ENCODE measurements around the gene ZFP42.
"Not testable (repeated sequence)": the region's sequence is repeated elsewhere in the genome, so short reads cannot be mapped to it uniquely, and the experiment has no call there.

The ZFP42 gene

GRCh38 chr4:187995322-187996207, at the start of gene ZFP42:
Gene ZFP42 (plus strand): TSS chr4:187995771. CDS start chr4:188002808, 7,037 bp downstream.
- no peak for DNase-seq (ENCODE audit: low spot score)

- no peak for DNase-seq (ENCODE audit: low spot score)
Measured at GRCh38 chr4:187961171-187961570, 34.4 kb upstream of the ZFP42 start.

- no peak for DNase-seq (ENCODE audit: low spot score)
Measured at GRCh38 chr4:187961961-187962360, 33.6 kb upstream of the ZFP42 start.

GRCh38 chr4:187962926-187963325, 32.6 kb upstream of the ZFP42 start:
- DNase-seq (ENCODE audit: low spot score), result no peak

GRCh38 chr4:187965726-187966125, 29.8 kb upstream of the ZFP42 start:
- no peak for DNase-seq (ENCODE audit: low spot score)

- DNase-seq (ENCODE audit: low spot score), result no peak
Measured at GRCh38 chr4:187972135-187972534, 23.4 kb upstream of the ZFP42 start.

GRCh38 chr4:187983746-187984145, 11.8 kb upstream of the ZFP42 start:
- no peak for DNase-seq (ENCODE audit: low spot score)

GRCh38 chr4:187992971-187993370, 2.6 kb upstream of the ZFP42 start:
- no peak for DNase-seq (ENCODE audit: low spot score)

- no peak for DNase-seq (ENCODE audit: low spot score)
Measured at GRCh38 chr4:187993827-187994226, 1.7 kb upstream of the ZFP42 start.

GRCh38 chr4:187996502-187997177, 1.1 kb downstream of the ZFP42 start:
- no peak for DNase-seq (ENCODE audit: low spot score)

- DNase-seq (ENCODE audit: low spot score), result not testable (repeated sequence)
Measured at GRCh38 chr4:187997991-187998390, 2.4 kb downstream of the ZFP42 start.

GRCh38 chr4:187999406-187999932, 3.9 kb downstream of the ZFP42 start:
- DNase-seq (ENCODE audit: low spot score), result no peak

GRCh38 chr4:188002323-188002722, 6.8 kb downstream of the ZFP42 start:
- no peak for DNase-seq (ENCODE audit: low spot score)

- DNase-seq (ENCODE audit: low spot score), result no peak
Measured at GRCh38 chr4:188002751-188003150, 7.2 kb downstream of the ZFP42 start.

GRCh38 chr4:188005561-188005960, 10.0 kb downstream of the ZFP42 start:
- no peak for DNase-seq (ENCODE audit: low spot score)

GRCh38 chr4:188006285-188006848, 10.8 kb downstream of the ZFP42 start:
- DNase-seq (ENCODE audit: low spot score), result no peak

GRCh38 chr4:188008377-188008776, 12.8 kb downstream of the ZFP42 start:
- no peak for DNase-seq (ENCODE audit: low spot score)

- DNase-seq (ENCODE audit: low spot score), result no peak
Measured at GRCh38 chr4:188012426-188012945, 16.9 kb downstream of the ZFP42 start.

GRCh38 chr4:188015025-188015940, 19.7 kb downstream of the ZFP42 start:
- no peak for DNase-seq (ENCODE audit: low spot score)

- DNase-seq (ENCODE audit: low spot score), result no peak
Measured at GRCh38 chr4:188016754-188017153, 21.2 kb downstream of the ZFP42 start.

- no peak for DNase-seq (ENCODE audit: low spot score)
Measured at GRCh38 chr4:188018262-188018661, 22.7 kb downstream of the ZFP42 start.

Data from CD4-positive, alpha-beta T cell treated with Interleukin-15 for 4 hours (primary cell).